ENCODE measurements around the gene ETV3. TPM values are rescaled to one million over a fixed set of nuclear protein-coding genes. Genes with fewer than 3 reads are reported as not detected.

The ETV3 gene
- total and polyA plus RNA-seq, 2 of the 4 experiments (the other 2 are of a cell fraction) = 6.4 to 14.7 TPM

DNA sequence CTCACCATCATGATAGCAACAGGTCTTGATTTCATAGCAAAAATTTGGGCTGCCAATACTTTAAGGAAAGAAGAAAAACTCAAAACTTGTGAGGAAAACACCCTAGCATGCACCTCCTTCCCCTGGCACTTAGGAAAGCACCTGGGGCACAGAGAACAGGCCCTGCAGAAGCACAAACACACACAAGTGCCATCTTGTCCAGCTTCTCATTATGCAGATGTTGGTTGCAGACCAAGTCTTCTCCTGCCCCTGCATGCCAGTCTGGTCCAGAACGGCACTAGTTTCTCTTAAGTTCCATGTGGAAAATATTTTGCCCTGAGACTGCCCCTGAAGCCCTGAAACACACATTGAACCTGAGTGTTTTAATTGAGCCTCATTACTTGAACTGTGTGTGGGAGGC is 6.3 kb upstream of the ETV3 start:
- ChIA-PET CTCF (no interaction called here), POLR2A (ENCODE audit: unreplicated experiment) (no interaction called here)
- ATAC-seq (ENCODE audit: low read depth) (no peak), DNase-seq (no peak)
- H3K4me3 ChIP-seq (ENCODE audit: insufficient read depth, low read depth, low read length) = no peak overlapping the region
- in situ Hi-C loops (cut with MboI; ENCODE audit: low sequenced_read_pairs) (no loop called here), intact Hi-C loops (cut with micrococcal nuclease) (no loop called here), dilution Hi-C loops (cut with HindIII; ENCODE audit: low sequenced_read_pairs, unreplicated experiment) (no loop called here)
- TF ChIP-seq MXI1 (IDR thresholded peaks at IDR 0.05; ENCODE audit: borderline replicate concordance, low read depth, low read length) = no peak
- TF ChIP-seq, protein P1, sequence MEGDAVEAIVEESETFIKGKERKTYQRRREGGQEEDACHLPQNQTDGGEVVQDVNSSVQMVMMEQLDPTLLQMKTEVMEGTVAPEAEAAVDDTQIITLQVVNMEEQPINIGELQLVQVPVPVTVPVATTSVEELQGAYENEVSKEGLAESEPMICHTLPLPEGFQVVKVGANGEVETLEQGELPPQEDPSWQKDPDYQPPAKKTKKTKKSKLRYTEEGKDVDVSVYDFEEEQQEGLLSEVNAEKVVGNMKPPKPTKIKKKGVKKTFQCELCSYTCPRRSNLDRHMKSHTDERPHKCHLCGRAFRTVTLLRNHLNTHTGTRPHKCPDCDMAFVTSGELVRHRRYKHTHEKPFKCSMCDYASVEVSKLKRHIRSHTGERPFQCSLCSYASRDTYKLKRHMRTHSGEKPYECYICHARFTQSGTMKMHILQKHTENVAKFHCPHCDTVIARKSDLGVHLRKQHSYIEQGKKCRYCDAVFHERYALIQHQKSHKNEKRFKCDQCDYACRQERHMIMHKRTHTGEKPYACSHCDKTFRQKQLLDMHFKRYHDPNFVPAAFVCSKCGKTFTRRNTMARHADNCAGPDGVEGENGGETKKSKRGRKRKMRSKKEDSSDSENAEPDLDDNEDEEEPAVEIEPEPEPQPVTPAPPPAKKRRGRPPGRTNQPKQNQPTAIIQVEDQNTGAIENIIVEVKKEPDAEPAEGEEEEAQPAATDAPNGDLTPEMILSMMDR (conservative IDR thresholded peaks at IDR 0.05; ENCODE audit: low read depth, low read length) = no peak
- TF ChIP-seq POLR2A (IDR thresholded peaks at IDR 0.05; ENCODE audit: low read depth, low read length) = no peak
- no peak for TF ChIP-seq SMC3 (IDR thresholded peaks at IDR 0.05; ENCODE audit: low read depth, low read length)
- no peak for TF ChIP-seq BHLHE40 (IDR thresholded peaks at IDR 0.05; ENCODE audit: low read depth, low read length)
- TF ChIP-seq NFE2L2 (IDR thresholded peaks at IDR 0.05; ENCODE audit: low read depth, low read length) = no peak
- no peak for TF ChIP-seq FOS (IDR thresholded peaks at IDR 0.05; ENCODE audit: low read depth, low read length)
- no peak for TF ChIP-seq MAFK (IDR thresholded peaks at IDR 0.05; ENCODE audit: low read depth, low read length)
- no peak for TF ChIP-seq CEBPB (IDR thresholded peaks at IDR 0.05; ENCODE audit: low read depth, low read length)
- TF ChIP-seq RCOR1 (IDR thresholded peaks at IDR 0.05; ENCODE audit: insufficient replicate concordance, low read length) = no peak
- H3K79me1 ChIP-seq (ENCODE audit: low read depth in 1 of 2, low read length in 2 of 2) = no peaks in the 10 kb centered on the region
- no peak overlapping the region for H3K4ac ChIP-seq (ENCODE audit: low read depth, low read length)
- no peaks in the 10 kb centered on the region for H3K27me3 ChIP-seq (ENCODE audit: control insufficient read depth, insufficient read depth, low read length)
- peaks cover 4% of the 10 kb centered on the region; the same call in 1 of the 2 replicates for H3K4me1 ChIP-seq (ENCODE audit: control insufficient read depth, insufficient read depth, low read length)
- H3K18ac ChIP-seq (ENCODE audit: low read depth, low read length) = no peak overlapping the region
- no peak overlapping the region for H3K23ac ChIP-seq (ENCODE audit: low read depth, low read length)
- H4K20me1 ChIP-seq (ENCODE audit: insufficient read depth, low read length) = no peaks in the 10 kb centered on the region
- H3K9me3 ChIP-seq (ENCODE audit: control insufficient read depth, insufficient read depth, low read length) = no peaks in the 10 kb centered on the region
- 0 out of 2 replicates have a peak, but pooled peaks cover 3% of the 10 kb centered on the region for H3K9me1 ChIP-seq (ENCODE audit: insufficient read depth, low read length)
- H3K9ac ChIP-seq (ENCODE audit: low read depth, low read length) = no peak overlapping the region
- no peak overlapping the region for H3K14ac ChIP-seq (replicated peaks; ENCODE audit: low read depth, low read length)
- H3K36me3 ChIP-seq (ENCODE audit: control insufficient read depth, insufficient read depth, low read length) = no peaks in the 10 kb centered on the region
- H4K8ac ChIP-seq (ENCODE audit: low read depth in 2 of 2, low read length in 2 of 2) = no peak overlapping the region
- H3K27ac ChIP-seq (ENCODE audit: insufficient read depth, low read length) = no peak overlapping the region
- no TSS peak for BruUV-seq (replicated peaks)
- no peak overlapping the region for H2BK120ac ChIP-seq (ENCODE audit: low read depth, low read length)
- WGBS, 2 experiments (ENCODE audit: extremely low coverage in 2 of 2, insufficient read length in 1 of 2) = 60% methylated on average over 1 of the region's 1 CpG; no CpG with 5 or more reads in 1 of the 2 experiments
- no peak overlapping the region for H2BK5ac ChIP-seq (ENCODE audit: low read depth, low read length, poor library complexity, severe bottlenecking)
- no peak overlapping the region for H2AK5ac ChIP-seq (ENCODE audit: low read depth, low read length)
- H2AK9ac ChIP-seq (replicated peaks; ENCODE audit: low read depth, low read length, poor library complexity) = no peak overlapping the region
- no peak overlapping the region for H4K91ac ChIP-seq (ENCODE audit: insufficient read depth, low read depth, low read length)
- no peak overlapping the region for H3K56ac ChIP-seq (ENCODE audit: extremely low read depth, insufficient read depth, low read length)
- H2BK15ac ChIP-seq (ENCODE audit: low read depth, low read length) = no peak overlapping the region
- no peak overlapping the region for H2BK20ac ChIP-seq (ENCODE audit: low read depth, low read length)
- H3K4me2 ChIP-seq (ENCODE audit: low read depth, low read length) = no peak overlapping the region
- H4K5ac ChIP-seq (ENCODE audit: low read depth, low read length) = no peak overlapping the region
- no peak overlapping the region for H2AFZ ChIP-seq (replicated peaks; ENCODE audit: low read length, poor library complexity)
